GM19468 (cell line): ENCODE measurements around the gene PKHD1.

ENCODE experiments used
- ATAC-seq: cut with Tn5 transposase; IDR thresholded peaks from one replicate; pipeline ENCODE4 v1.9.1; 2021; ENCODE audit warnings: mild to moderate bottlenecking, moderate library complexity, moderate number of reproducible peaks; ENCODE audit not compliant: unreplicated experiment; ENCODE audit errors: extremely low read depth

Gene PKHD1

DNA sequence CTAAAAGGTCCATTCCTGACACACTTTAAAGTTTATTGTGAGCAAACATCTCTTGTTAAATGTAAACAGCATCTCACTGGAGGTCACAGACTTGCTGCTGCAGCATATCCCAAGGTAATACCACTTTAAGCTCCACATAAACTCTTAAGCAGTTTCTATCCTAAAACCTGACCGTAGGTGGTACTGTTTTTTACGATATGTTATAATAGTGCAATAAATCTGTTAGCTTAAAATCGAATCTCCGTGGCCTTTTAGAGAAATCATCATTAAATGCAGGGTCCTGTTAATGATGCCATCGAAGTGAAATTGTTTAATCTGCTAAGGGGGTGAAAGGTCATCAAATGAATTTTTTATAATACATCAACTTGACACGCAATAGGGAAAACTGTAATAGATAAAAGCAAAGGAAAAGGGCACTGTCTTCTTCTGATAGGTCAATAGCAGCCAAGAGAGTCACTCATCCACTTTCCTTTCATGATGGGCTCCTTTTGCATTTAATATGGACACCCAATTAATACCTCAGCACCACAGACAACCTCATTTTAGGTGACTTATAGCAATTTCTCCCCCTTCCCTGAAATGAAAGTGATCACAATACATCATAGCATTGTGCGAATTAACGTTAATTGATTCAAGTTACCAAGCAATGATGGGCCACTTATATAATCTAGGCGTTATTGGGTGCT lies 436.1 kb downstream of the PKHD1 start:
- no peak for ATAC-seq

GRCh38 chr6:51648774-51649173 lies 438.6 kb downstream of the PKHD1 start:
- ATAC-seq = no peak

- no peak for ATAC-seq
Observed at GRCh38 chr6:51648236-51648635, 439.2 kb downstream of the PKHD1 start.

DNA sequence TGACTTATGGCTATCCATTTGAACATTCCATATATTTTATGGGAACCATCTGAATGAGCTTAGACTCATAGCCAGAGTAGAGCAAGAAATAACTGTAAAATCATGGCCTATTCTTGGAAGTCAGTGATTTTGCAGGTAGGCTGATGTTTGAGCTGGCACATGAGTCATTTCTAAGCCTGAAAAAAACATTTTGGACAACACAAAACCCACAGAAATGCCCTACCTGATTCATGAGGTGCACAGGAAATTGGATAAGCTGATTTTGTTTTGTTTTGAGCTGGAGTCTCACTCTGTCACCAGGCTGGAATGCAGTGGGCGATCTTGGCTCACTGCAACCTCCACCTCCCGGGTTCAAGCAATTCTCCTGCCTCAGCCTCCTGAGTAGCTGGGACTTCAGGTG lies 443.0 kb downstream of the PKHD1 start:
- no peak for ATAC-seq

DNA sequence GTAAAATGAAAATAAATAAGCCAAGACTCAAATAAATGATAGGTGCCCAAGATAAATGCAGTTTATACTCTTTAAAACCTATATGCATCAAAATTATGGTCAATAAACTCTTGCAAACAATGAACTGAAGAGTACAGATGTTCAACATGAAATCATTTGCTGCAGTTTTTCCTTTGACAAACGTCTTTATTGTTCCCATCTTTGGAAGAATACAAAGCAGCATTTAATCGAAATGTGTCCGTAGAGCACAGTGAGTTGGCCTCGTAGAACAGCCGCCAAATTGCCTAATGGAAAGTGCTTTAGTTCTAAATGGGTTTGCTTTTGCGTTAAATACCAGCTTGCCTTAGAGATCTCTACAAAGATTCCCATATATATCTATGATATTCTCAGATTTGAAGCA lies 447.4 kb downstream of the PKHD1 start:
- ATAC-seq = no peak

GRCh38 chr6:51633424-51633823 lies 454.0 kb downstream of the PKHD1 start:
- ATAC-seq = no peak

DNA sequence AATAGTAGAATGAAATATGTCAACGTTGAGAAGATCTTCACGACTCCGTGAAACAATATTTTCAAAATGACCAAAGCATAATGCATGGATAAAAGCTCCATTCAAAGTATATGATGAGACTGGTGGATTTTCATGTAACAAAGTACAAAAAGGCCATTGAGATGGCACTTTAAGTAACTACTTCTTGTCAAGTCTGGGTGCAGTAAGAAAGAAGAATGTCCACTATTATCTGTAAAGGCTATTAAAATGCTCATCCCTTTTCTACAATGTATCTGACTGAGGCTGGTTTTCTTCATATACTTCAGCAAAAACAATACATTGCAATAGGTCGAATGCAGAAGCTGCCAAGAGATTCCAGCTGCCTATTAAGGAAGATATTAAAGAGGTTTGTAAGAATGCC lies 457.4 kb downstream of the PKHD1 start:
- ATAC-seq = no peak

GRCh38 chr6:51626391-51626790 lies 461.0 kb downstream of the PKHD1 start:
- ATAC-seq = no peak

DNA sequence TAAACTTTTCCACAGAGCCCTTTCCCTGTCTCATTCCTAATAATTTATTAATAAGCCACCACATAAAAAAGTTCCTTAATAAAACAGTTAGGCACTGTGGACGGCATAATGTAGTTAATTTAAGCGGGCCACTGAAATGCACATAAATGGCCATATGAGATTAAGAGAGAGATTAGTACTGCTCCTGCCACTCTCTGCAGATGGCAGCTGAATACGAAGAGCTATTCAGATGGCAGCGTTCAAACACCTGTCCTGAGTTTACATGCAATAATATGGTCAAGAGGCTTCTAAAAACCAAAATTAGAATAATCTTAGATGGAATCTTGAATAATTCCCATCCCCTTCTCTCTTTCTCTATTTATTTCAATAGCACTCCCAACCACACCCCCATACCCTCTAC lies 461.8 kb downstream of the PKHD1 start:
- no peak for ATAC-seq

DNA sequence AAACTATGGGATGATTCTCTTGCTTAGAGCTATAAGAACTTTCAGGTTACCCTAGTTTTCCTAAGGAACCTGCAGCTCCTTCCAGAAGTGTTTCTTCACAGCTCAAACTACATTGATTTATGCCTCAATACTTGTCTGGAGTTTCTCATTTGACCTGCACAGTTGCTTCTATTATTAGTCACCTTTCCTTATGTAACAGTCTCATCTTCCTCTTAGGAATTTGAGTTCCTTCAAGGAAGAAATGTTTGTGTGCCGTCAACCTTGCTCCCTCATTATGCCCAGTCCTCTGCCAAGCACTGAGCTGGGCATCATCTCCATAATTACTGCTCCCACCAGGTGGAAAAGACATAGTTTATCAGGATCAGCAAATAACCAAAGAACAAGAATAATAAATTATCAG lies 466.4 kb downstream of the PKHD1 start:
- ATAC-seq = no peak

GRCh38 chr6:51619042-51619799 lies 468.2 kb downstream of the PKHD1 start:
- no peak for ATAC-seq

DNA sequence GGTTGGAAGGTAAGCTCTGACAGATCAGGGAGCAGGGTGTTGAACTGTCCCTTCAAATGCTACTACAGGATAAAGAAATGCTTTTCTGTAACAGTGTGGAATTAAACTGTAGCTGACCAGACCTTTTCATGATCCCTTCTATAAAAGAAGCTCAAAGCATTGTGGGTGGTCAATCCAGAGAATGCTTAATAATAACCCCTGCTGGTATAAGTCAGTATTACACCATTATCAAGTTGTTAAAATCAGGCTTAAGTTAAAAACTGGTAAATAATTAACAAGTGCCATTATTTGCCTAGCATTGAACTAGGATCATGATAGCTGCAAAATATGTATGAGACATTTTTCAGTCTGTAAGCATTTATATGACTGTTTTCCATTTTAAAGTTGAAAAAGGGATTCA lies 468.9 kb downstream of the PKHD1 start:
- no peak for ATAC-seq

DNA sequence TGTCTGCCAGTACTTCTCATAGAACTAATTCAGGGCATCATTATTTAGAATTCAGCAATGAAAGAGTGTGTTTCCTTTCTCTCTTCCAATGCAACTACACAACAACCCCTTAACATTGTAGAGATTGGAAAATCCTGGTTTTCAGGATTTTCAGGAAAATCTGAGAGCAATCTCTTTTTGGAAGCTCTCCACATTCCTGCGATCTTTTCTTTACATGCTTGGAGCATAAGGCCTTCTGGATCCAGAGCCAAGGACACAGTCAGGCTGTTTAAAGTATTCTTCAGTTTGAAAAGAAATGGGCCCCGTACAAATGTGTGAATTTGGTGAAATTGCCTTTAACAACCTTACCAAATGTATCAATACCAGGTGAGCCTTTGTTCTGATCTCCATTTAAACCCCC lies 469.7 kb downstream of the PKHD1 start:
- no peak for ATAC-seq

GRCh38 chr6:51616243-51616642 lies 471.2 kb downstream of the PKHD1 start:
- no peak for ATAC-seq

DNA sequence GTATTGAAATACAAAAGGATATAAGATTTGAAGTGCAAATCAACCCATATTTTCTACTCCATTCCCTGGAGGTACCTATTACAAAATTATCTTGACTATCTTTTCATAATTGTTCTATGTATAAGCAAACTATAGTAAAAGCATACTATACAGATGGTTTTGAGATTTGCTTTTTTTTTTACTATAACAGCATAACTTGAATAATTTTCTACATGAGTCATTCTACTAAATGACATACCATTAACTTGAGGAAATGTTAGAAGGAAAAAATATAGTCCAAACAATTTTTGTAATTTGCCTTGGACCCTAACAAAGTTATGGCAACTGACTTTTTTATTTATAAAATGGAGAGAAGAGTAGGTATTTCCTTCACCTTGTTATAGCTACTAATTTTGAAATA lies 472.7 kb downstream of the PKHD1 start:
- no peak for ATAC-seq

DNA sequence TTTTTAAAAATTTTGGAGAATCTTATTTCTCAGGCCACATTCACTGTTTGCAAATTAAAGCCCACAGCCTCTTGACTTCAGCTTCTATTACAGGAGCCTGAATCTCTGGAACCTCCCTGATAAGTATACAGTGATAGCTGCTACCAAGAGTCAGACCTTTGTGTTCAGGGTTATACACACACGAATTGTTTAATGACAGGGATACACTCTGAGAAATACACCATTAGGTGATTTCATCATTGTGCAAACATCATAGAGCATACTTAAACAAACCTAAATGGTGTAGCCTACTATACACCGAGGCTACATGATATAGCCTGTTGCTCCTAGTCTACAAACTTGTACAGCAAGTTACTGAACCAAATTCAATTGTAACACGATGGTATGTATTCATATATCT lies 473.9 kb downstream of the PKHD1 start:
- ATAC-seq = no peak

GRCh38 chr6:51608932-51609331 lies 478.5 kb downstream of the PKHD1 start:
- ATAC-seq = no peak

DNA sequence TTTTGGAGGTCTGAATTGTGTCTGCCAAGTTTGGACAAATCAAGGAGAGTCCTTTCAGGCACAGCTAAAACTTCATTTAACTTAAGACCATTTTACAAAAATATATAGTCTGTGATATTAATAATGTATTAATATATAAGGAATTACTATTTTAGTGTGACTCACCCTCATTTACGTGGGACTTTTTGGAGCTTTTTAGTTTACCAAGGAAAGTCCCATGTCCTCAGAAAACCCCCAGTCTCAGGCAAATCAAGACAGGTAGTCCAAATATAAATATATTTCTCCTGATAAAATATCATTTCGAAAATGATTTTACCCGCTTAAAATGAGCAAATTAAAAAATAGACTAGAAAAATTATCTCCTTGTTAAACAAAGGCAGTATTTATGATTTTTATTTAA lies 479.0 kb downstream of the PKHD1 start:
- no peak for ATAC-seq

DNA sequence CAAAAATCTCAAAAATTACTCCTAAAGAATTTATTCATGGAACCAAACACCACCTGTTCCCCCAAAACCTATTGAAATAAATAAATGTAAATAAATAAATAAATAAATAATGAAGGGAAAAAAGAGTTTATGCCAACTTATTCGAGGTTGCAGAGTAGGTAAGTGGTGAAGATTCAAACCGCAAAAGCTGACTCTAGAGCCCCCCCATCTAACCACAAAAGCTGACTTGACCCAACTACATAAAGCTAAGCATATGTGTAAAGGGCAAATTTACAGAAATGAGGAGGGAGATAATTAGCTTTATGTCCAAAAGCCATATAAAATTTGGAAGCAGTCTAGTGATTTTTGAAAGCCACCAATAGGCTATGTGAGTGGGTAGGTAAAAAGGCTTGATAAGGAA lies 486.9 kb downstream of the PKHD1 start:
- no peak for ATAC-seq

DNA sequence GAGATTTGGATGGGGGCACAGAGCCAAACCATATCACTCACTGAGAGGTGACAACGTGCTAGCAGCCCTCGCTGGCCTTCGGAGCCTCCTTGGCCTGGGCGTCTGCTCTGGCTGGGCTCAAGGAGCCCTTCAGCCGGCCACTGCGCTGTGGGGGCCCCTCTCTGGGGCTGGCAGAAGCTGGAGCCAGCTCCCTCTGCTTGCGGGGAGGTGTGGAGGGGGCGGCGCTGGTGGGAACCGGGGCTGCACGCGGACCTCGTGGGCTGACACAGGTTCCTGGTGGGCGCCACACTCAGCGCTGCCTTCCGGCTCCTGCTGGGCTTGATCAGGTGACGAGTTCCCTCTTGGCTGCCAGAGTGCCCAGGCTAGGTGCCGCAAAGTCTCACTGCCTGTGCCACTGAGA lies 489.2 kb downstream of the PKHD1 start:
- no peak for ATAC-seq

GRCh38 chr6:51594981-51595380 lies 492.4 kb downstream of the PKHD1 start:
- ATAC-seq = no peak

DNA sequence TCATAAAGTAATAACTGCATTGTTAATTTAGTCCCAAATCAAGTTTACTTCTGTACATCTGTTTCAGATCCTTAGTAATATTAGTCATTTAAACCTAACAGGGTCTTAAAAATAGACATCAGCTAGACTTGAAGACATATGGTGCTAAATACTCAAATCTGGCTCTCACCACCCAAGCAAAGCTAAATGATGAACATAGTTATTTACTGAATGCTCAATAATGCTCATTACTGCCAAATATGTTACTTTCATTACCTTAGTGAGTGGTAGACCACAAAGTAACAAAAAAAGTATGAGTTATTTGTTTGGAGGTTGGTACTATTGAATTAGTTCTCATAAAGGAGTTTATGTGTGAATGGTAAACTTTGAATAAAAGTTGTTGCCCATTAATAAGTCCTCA lies 502.1 kb downstream of the PKHD1 start:
- ATAC-seq = no peak
